ENCODE measurements around the gene LIPC. TPM values are rescaled to one million over a fixed set of nuclear protein-coding genes. Genes with fewer than 3 reads are reported as not detected.

Gene LIPC
- total RNA-seq, 1 donor from 2014 or later, result 0.62 TPM

DNA sequence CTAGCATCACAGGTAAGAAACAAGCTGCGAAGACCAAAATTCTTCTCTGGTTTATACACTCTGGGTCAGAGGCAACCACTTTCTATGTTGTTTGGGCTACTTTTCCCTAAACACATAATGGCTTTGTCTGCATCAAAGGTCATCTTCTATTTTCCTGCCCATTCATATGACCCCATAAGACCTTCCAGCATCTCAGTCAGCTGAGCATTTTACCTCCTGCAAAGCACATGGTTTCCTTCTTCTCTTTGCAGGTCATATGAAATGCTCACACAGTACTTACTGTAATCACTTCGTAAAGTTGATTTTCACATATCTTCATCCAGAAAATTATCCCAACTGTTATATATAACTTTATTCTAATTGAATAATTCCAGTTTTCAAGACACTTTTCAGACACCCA lies 34.8 kb downstream of the LIPC start:
- no peak for DNase-seq (ENCODE audit: low spot score)
- intact Hi-C loops (cut with DNase I), result no loop called here

DNA sequence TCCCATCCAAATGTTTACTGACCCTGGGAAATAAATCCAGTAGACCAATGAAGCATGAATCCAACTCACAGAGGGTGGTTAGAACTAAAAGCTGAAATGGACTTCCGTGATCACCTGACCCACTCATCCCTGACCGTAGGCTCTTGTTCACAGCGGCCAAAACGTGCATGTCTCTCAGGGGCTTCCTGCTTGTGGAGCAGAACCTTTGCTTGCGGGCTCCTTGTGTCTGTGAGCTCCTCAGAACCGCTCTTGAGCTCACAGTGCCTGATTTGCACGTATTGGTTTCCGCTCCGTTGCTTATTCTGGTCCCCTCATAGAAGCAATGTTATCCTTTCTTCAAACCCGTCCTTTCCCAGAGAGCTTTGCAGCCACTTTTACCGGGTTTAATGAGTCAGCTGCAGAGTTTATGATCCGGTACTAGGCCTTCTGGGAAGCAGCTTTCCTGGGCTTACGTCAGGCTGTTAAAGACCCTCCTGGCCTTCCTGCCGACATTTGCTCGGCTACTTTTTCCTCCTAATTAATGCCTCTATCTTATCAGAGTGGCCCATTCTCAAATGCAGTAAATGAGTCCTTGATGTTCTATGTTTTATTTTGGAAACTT lies 35.4 kb downstream of the LIPC start:
- no peak for DNase-seq (ENCODE audit: low spot score)

DNA sequence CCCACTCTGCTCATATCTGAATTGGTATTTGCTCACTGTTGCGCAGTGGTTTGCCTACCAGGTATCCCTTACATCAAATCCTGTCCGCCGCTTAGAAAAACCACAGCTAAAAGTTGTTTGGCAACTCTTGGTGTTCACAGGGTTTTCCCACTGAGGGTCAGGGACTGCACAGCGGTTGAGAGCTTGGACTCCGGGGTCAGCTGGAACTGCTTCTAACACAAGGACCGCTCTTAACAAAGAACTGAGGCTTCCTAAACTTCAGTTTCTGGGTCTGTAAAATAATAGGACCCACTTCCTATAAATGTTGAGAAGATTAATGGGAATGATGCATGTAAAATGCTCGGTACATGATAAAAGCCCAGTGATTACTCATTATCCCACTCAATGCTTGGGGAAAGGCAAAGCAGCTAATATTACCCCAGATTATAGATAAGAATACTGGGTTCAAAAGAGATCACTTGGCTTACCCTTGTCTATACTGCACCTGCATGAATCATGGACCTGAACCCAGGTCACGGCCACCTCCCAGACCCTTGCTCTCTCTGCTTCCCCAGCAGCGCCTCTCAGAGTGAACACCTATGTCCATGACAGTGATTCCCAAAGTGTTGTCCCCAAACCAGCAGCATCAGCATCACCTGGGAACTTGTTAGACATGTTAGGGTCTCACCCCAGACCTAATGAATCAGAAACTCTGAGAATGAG lies 36.1 kb downstream of the LIPC start:
- intact Hi-C loops (cut with DNase I), result no loop called here
- no peak for DNase-seq (ENCODE audit: low spot score)

More for the DNA sequence above, 35.4 kb downstream of the LIPC start:
- intact Hi-C loops (cut with DNase I), result no loop called here

DNA sequence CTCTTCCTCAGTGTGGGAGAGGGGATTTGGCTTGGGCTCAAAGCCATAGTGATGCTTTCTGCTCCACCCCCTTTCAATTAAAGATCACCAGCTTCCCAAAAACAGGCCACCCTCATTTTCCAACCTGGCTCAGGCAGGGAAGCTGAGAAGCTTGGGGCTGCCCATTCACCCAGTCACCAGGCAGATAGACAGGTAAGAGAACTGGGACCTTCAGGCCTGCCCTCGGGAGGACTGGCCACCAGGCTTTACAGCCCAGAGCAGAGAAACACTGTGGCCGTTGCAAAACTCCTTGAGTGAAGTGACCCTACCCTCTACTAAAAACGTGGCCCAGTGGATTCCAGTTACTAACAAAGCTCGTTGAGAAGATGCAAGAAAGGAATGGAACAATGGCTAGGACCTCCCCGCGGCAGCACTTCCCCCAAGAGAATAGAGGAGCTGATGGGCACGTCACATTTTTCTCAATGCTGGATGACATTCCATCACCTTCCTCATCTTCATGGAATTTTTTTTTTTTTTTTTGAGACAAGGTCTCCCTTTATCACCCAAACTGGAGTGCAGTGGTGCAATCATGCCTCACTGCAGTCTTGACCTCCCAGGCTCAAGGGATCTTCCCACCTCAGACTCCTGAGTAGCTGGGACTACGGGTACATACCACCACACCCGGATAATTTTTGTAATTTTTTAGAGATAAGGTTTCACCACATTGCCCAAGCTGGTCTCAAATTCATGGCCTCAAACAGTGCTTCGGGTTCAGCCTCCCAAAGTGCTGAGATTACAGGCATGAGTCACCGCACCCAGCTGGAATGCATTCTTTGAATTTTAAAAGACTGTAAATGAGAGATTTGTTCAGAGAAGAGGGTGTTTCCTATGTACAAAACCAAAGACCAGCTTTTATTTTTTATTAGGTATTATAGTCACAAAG lies 37.9 kb downstream of the LIPC start:
- intact Hi-C loops (cut with DNase I), result no loop called here
- no peak for DNase-seq (ENCODE audit: low spot score)

DNA sequence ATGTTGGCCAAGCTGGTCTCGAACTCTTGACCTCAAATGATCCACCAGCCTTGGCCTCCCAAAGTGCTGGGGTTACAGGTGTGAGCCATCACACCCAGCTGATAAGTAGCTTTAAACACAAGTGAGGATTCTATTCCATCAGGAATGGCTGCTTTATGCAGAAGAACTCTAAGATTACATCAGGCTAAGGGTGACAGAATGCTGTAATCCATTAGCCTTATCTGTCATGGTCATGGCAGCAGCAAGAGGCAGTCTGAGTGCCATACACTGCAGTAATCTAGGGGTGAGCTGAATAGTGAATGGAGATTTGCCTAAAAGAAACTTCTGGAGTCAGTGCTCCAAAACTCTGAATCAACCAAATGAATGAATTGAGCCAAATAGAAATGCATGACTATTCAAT lies 39.6 kb downstream of the LIPC start:
- intact Hi-C loops (cut with DNase I), result no loop called here
- no peak for DNase-seq (ENCODE audit: low spot score)

DNA sequence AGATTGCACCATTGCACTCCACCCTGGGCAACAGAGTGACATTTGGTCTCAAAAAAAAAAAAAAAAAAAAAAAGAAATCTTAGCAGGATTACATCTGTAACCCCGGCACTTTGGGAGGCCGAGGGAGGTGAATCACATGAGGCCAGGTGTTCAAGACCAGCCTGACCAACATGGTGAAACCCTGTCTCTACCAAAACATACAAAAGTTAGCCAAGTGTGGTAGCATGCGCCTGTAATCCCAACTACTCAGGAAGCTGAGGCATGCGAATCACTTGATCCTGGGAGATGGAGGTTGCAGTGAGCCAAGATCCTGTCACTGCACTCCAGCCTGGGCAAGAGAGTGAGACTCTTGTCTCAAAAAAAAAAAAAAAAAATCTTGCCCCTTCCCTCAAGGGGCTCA lies 40.4 kb downstream of the LIPC start:
- intact Hi-C loops (cut with DNase I), result no loop called here

DNA sequence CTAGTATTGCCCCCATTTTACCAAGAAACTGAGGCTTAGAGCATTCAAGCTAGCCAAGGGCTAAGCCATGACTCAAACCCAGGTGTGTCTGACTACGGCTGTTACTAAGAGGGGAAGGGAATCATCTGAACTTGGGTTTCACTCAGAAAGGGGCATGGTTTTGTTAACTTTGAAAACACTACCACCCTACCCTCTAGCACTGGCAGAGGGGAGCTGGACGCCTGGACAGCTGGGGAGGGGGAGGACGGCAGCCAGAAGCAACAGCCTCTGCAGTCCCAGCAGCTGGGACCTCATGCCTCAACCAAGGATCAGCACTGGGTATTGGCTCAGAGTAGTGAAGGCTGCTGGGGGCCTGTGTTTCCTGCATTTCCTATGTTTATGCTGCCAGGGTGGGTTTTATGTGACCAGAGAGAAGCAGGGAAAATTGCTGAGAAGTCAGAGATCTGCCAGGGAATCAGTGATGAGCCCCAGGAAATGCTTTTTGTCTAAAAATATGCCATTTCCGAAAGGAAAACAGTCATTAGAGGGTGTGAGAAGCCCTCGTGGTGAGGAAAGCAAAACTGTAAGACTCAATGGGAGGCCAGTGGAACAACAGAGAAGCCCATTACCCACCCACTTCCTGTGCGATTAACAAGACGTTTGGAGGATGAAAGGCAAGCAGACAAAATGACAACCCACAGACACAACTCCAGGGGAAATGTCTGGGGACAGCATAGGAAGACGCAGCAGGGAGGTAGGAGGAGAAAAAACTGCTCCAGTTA lies 41.2 kb downstream of the LIPC start:
- intact Hi-C loops (cut with DNase I), result no loop called here

More for the DNA sequence above, 40.4 kb downstream of the LIPC start:
- no peak for DNase-seq (ENCODE audit: low spot score)

DNA sequence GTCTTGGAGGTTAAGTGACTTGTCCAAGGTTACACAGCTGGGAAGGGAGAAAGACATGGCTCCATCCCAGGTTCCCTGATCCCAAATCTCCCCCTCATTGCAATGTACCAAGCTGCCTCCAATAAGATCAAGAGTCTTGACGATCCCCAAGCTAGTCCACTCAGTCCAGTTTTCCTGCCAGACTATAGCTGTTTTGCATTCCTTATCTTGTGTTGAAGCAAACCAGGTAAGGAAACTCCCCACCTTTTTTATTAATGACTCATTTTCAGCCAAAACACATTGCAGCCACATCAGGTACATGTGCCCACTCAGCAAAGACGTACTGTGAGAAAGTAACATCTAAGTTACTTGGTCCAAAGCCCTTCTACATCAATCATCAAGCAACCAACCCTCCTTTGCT lies 41.9 kb downstream of the LIPC start:
- intact Hi-C loops (cut with DNase I), result no loop called here
- no peak for DNase-seq (ENCODE audit: low spot score)

More for the DNA sequence above, 41.2 kb downstream of the LIPC start:
- no peak for DNase-seq (ENCODE audit: low spot score)

DNA sequence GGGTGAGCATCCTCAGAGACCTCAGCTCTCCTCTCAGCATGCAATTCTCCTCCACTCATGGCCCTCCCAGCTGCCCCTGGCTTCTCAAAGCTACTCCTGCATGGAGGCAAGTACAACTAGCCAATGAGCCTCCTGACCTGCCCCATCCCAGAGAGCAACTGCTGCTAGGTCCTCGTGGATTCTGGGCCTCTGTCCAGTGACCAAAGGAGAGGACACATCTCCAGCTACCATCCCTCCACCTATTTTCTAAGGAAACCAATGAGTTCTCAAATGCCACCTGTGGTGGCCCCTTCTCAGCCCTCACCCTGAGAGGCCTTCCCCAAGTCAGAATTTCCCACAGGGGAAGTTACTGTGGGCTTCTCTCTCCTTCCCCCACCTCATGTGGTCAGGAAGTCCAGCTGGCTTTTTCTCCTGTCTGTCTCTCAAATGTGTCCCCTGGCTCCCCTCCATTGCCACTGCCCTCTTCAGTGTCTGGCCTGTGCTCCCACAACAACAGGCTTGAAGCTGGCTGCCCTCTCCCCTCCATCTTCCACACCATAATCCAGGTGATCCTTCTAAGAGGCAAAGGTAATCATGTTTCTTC lies 43.0 kb downstream of the LIPC start:
- DNase-seq (ENCODE audit: low spot score), result no peak

DNA sequence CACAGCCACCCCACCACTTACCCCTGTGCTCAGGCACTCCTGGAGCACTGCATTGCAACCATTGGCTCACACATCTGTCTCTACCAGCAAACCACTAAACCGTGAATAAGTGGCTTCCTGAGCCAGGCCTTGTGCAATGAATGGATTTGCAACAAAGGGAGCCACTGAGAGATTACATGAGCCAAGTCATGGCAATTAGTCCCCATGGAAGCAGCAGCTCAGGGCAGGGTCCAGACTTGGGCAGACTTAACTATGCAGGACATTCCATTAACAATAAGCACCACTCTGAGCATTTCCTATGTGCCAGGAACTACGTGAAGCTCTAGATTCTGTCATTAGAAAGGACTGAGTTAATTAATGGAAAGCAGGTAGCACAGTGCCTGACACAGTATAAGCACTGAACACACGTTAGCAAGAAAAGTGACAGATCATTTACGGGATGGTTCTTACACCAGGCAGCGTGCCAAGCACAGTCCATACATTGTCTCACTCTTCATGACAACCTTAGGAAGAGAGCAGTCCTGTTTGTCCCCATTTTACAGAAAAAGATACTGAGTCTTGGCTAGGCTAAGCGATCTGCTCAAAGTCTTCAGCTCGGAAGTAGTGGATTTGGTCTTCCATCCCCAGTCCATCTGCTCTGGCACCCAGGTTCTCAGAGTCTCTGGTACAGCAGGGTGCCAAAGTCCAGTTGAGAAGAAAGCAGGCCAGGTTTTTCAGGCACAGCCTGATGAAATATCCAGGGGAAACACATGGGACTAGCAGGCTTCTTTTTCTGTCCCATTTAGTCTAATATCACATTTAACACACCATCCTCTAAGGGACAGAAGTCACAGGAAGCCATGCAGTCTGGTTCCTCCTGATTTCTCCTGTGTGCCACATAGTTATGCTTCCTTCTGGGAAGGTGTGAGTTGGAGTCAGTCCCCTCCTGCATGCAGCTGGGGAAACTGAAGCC lies 44.1 kb downstream of the LIPC start:
- intact Hi-C loops (cut with DNase I), result no loop called here
- DNase-seq (ENCODE audit: low spot score), result no peak

More for the DNA sequence above, 43.0 kb downstream of the LIPC start:
- intact Hi-C loops (cut with DNase I), result no loop called here

DNA sequence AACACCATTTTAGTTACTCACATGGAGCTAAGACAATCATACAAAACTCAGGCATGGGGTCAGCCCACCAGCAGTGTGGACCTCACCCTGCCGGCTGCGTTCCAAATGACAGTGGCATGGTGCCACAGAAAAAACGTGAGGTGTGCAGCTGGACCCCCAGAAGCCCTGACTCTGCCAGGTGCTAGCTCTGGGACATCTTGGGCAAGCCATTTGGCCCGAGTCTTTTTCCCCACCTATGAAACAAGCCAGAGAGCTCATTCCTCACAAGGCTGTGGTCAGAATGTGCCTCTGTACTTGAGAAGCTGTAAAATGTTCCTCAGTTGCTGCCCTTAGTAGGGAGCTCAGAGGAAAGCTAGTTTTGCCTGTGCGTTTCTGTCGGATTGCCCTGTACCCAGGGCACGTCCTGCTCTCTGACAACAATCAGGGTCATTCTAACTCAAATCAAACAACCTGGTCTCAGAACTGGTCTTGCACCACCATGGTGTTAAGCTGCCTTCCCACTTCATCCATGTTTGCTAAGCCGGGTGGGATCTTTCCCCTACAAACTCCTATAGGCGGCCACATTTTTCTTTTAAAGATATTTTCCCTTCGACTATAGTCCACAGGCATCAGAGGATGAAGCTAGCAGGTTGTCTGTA lies 44.9 kb downstream of the LIPC start:
- intact Hi-C loops (cut with DNase I), result no loop called here
- no peak for DNase-seq (ENCODE audit: low spot score)

DNA sequence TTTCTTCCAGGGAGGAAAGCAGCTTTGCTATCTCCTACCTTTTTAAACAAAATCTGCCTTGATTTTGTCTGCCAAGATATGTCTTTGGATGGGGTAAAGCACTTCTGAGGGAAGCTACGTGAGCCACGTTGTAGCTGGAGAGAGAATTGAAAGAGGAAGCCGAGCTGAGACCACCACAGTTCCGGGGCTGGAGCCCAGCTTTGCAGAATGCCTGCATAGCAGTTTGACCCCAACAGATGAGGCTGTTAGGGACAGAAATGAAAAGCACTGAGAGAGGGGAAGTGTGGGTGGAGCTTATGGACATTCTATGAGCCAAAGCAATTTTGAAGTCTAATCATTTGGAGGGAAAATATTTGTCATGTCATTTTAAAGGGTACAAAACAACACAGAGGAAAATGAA lies 45.4 kb downstream of the LIPC start:
- no peak for DNase-seq (ENCODE audit: low spot score)

DNA sequence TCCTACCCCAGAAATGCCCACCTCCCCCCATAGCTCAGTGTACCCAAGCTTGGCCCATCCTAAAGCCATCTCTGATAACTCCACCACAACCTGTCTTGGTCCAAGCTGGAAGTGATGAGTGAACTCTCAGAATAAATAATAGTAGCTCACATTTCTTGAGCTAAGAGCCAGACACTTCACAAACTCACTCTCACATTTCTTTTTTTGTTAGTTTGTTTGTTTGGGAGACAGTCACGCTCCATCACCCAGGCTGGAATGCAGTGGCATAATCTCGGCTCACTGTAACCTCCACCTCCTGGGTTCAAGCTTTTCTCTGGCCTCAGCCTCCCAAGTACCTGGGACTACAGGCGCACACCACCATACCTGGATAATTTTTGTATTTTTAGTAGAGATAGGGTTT lies 46.2 kb downstream of the LIPC start:
- intact Hi-C loops (cut with DNase I), result no loop called here

More for the DNA sequence above, 45.4 kb downstream of the LIPC start:
- intact Hi-C loops (cut with DNase I), result no loop called here

DNA sequence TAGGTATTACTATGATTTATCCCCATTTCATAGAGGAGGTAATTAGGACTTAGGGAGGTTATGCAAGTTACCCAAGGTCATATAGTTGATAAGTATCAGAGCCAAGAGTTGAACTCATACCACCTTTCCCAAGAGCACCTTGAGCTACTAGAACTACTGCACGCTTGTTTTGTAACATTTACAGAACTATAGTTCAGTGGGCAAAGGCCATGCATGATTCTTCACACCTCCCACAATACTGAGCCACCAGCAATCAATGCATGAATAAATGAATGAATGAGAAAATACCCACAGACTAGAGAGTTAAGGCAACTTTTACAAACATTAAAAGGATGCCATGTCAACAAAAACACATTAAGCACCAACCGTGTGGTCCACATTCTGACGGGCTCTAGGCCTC lies 46.8 kb downstream of the LIPC start:
- intact Hi-C loops (cut with DNase I), result no loop called here
- DNase-seq (ENCODE audit: low spot score), result no peak

More for the DNA sequence above, 46.2 kb downstream of the LIPC start:
- no peak for DNase-seq (ENCODE audit: low spot score)

DNA sequence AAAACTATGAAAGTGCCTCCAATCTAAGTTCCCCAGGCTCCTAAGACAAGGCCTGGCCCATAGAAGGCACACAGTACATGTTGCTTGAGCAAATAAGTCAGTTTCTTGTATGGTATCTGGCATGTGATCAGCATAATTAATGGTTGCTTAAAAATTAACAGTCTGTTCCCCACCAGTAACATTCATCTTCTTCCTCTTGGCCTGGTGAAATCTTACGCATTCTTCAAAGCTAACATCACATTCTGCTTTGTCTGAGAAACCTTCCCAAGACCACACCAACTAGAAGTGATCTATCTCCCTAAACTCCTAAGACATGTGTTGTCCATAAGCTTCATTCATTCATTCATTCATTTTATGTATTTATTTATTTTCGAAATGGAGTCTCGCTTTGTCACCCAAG lies 48.1 kb downstream of the LIPC start:
- intact Hi-C loops (cut with DNase I), result no loop called here
- DNase-seq (ENCODE audit: low spot score), result no peak

DNA sequence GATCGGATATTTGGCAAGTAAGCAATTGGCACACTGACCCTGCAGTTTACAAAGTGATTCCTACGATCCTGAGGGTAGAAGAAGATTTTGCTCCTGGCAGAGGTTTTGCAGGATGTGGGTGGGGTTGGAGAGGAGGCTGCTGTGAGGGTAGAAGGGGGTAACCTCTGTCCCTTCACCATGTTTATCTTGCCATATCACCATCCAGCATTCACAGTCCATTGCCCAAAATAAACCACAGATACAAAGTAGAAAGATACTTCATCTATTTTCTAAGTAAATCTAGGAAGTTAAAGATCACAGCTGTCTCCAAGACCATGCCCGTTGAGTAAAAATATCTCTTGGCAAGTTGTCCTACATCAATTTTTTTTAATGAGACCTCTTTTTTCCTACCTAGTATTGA lies 51.6 kb downstream of the LIPC start:
- DNase-seq (ENCODE audit: low spot score), result no peak
- intact Hi-C loops (cut with DNase I), result no loop called here

DNA sequence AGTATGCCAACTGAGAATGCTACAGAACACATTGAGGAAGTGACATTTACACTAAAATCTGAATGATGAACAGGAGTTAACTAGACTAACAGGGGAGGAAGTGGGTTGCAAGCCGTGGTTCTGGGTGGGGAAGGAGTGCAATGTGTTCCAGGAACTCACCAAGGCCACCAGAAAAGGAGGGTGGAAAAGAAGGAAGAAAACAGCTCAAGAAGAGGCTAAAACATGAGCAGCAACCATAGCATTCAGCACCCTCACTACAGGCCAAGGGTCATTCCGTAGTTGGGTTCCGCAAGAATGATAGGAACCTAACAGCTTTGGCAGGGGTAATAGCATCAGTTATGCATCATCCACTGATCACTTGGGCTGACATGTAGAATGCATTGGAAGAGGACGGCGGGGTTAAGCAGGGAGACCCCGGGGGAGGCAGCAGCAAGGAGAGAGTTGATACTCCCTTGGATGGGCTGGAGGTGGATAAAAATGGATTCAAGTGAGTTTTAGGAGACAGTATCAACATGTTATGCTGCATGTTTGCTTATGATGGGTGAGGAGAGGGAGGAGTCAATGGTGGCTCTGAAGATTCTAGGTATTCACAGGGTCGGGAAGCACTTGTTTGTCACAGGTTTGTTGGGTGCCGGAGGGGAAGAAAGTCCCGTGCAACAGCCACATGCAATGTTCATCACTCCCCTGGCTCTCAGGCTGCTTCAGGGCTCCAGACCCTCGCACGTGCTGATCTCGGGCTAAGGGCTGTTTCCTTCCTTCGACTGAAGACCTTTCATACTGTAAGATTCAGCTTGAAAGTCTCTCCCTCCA lies 53.2 kb downstream of the LIPC start:
- intact Hi-C loops (cut with DNase I), result loop anchor here (5.0 kb wide), 1 partner anchor 43 kb away; no protein-coding TSS in a partner anchor
- DNase-seq (ENCODE audit: low spot score), result no peak
